ENCODE results near the gene CACNA1H. TPM values are rescaled to one million over a fixed set of nuclear protein-coding genes. Genes with fewer than 3 reads are reported as not detected.

The CACNA1H gene
- total and polyA plus RNA-seq, 9 of the 15 experiments (the other 6 are each of a cell fraction or from before 2014, with no cell fraction given): 0.10 to 0.18 TPM; not detected in 7

DNA sequence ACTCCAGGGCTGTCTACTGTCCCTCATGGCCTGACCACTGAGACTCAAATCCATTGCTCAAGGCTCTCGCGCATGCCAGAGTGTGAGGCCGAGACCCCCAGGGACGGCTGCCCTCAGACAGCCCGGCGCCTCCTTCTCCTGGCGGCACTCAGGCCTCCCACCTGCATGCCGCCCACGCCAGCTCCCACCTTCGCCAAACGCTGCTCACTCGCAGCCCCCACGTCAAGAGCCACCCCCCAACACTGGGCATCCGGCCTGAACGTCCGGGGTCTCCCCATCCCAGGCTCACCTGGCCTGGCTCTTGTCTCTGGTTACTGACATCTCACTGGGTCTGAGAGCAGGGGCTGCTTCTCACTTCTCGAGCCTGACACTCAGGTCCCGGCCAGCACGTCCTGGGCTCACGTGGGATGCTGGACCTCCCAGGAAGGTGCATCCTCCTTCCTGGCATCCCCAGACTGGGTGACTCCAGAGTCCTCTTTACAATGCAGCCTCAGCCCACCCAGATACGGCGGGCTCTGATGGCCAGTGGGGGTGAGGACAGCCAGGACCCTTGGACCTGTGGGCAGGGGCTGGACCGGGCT, 12.2 kb upstream of the CACNA1H start (continued):
- TF ChIP-seq FUS (optimal IDR thresholded peaks at IDR 0.05; ENCODE audit: low read depth, low read length): no peak
- TF ChIP-seq HNRNPLL (IDR thresholded peaks at IDR 0.05; ENCODE audit: low read depth, low read length, poor library complexity, severe bottlenecking): no peak
- no peak for TF ChIP-seq CBX5 (IDR thresholded peaks at IDR 0.05; ENCODE audit: borderline replicate concordance, low read depth)
- no peak for TF ChIP-seq POLR2AphosphoS5 (IDR thresholded peaks at IDR 0.05; ENCODE audit: control insufficient read depth, insufficient read depth, low read depth, low read length)
- no peak for TF ChIP-seq LCOR (CRISPR knock-in tag; IDR thresholded peaks at IDR 0.05)
- no peak for TF ChIP-seq ZNF449 (CRISPR knock-in tag; IDR thresholded peaks at IDR 0.05)

- BruUV-seq (replicated peaks): no TSS peak
- ATAC-seq: no peak
- peaks cover 0 to 36% of the 10 kb centered on the region in 2 experiments; a peak in 2 of 5 replicates for H3K4me1 ChIP-seq (replicated peaks in 1 of 2; ENCODE audit: control insufficient read depth in 2 of 2, insufficient read depth in 2 of 2, low read length in 2 of 2)
- ChIA-PET CTCF (ENCODE audit: low intra/inter-chr PET ratio) (no interaction called here), POLR2A (no interaction called here)
- FAIRE-seq: no peak
- H3K9me3 ChIP-seq (replicated peaks; ENCODE audit: control insufficient read depth, insufficient read depth, low read depth, low read length): no peaks in the 10 kb centered on the region
- WGBS (ENCODE audit: insufficient coverage, low coverage, missing lambda C conversion rate): 0% methylated on average over 6 of the region's 8 CpGs
- peaks cover 40 to 74% of the 10 kb centered on the region in 2 experiments; a peak in 4 of 5 replicates for H3K27me3 ChIP-seq (ENCODE audit: control insufficient read depth in 2 of 2, insufficient read depth in 2 of 2, low read length in 2 of 2)
- H3K9ac ChIP-seq (ENCODE audit: insufficient read depth in 1 of 2, low read depth in 2 of 2, low read length in 2 of 2): no peak overlapping the region
- DNase-seq (ENCODE audit: extremely low read depth in 1 of 4, low spot score in 3 of 4): no peak
- in situ Hi-C loops (cut with MboI): no loop called here
- intact Hi-C loops (cut with micrococcal nuclease): no loop called here
- H3K79me2 ChIP-seq (ENCODE audit: control insufficient read depth, insufficient read depth, low read length): no peaks in the 10 kb centered on the region
- no peak overlapping the region for H3K4me2 ChIP-seq (ENCODE audit: insufficient read depth, low read length)
- H3K9me1 ChIP-seq (ENCODE audit: control insufficient read depth, insufficient read depth, low read length): no peaks in the 10 kb centered on the region
- H4K20me1 ChIP-seq (replicated peaks; ENCODE audit: control insufficient read depth, insufficient read depth, low read length): 0 out of 2 replicates have a peak, but pooled peaks cover 8% of the 10 kb centered on the region
- H3K36me3 ChIP-seq (ENCODE audit: control insufficient read depth, insufficient read depth, low read length): no peaks in the 10 kb centered on the region
- TF ChIP-seq MYBL2 (IDR thresholded peaks at IDR 0.05; ENCODE audit: low read depth) (no peak), MYBL2 (CRISPR knock-in tag; IDR thresholded peaks at IDR 0.05; ENCODE audit: borderline replicate concordance) (no peak), ID3 (CRISPR knock-in tag; IDR thresholded peaks at IDR 0.05) (no peak), ID3 (tag; IDR thresholded peaks at IDR 0.05) (no peak), KLF16 (IDR thresholded peaks at IDR 0.05) (no peak), EGR1 (conservative IDR thresholded peaks at IDR 0.05) (no peak), ZNF707 (CRISPR knock-in tag; conservative IDR thresholded peaks at IDR 0.05) (no peak), KDM1A (IDR thresholded peaks at IDR 0.05) (no peak)
- H3K27ac ChIP-seq (ENCODE audit: extremely low read depth, low read depth, low read length): no peak overlapping the region
- no peak overlapping the region for H2AFZ ChIP-seq (ENCODE audit: low read depth, low read length)
- no peak overlapping the region for H3K4me3 ChIP-seq
These were observed 11.7 kb upstream of the CACNA1H start for GRCh38 chr16:1141191-1141590.

All from K562 (cell line).